NCI-H1436 (cell line): ENCODE measurements around the gene GNAT2.

Source experiments
- DNase-seq: peaks from one replicate; lab custom pipeline; 2025; lab: John Stamatoyannopoulos, UW

GNAT2 gene

DNA sequence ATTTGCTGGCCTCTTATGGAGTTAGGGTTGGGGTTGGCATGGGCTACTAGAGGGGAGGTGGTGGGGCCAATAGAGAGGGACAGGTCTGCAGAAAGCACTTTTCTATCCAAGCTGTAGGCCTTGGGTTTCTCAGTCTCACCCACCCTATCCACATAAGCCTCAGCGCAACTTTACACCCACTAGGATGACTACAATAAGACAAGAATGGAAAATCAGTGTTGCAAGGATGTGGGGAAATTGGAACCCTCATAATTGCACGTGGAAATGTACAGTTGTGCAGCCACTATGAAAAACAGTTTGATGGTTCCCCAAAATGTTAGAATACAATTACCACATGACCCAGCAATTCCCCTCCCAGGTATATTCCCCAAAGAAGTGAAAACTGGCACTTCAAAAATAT lies 22.4 kb upstream of the GNAT2 start:
- DNase-seq = no peak

DNA sequence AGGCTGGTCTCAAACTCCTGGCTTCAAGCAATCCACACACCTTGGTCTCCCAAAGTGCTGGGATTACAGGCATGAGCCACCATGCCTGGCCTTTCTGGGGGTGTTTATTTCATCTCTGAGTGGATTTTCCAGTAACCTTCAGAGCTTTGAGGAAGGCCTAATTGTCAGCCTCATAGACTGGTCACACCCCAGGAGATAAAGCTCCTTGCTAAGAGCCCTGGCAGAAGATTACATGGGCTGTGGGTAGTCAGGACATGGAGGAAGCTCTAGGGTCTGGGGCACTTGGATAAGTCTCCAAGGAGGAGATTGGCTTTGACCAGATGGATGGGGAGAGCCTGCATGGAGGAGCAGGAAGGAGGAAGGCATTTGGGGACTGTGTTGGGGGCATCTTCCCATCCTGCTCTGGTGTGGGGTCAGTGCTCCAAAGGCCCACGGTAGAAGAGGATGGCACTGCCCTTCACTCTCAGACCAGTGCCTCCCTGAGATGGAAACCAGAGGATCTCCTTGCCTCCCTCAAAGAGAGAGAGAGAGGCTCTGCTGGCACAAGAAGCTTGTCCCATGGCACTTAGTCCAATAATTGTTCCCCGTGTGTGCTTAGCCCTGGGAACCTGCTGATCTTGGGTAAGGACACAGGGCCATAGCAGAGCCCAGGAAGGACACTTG lies 21.8 kb upstream of the GNAT2 start:
- no peak for DNase-seq

DNA sequence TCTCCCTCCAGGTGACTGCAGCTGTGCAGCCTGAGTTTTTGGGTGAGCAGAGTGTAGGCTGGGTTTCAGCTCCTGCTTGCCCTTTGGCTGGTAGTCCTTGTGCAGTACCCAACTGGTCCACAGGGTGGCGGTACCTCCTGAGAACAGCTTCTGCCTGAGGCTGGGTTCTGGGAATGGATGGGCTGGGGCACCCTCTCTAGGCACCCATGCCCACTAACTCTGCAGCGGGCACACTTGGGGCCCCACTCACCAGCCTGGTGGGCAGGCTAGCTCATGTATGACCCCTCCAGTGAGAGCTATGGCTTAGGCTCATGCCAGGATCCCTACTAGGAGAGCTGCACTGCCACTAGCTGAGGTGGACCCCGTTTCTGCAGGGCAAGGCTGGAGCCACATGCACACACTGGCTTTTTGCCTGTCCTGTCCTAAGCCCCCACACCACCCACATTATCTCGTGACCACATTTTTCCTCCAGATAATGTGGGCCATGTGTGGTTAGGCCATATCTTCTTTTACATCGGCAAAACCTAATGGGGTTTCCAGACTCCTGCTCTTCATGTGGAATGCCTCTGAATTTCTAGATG lies 21.0 kb upstream of the GNAT2 start:
- peak; percentile 68 for DNase-seq

DNA sequence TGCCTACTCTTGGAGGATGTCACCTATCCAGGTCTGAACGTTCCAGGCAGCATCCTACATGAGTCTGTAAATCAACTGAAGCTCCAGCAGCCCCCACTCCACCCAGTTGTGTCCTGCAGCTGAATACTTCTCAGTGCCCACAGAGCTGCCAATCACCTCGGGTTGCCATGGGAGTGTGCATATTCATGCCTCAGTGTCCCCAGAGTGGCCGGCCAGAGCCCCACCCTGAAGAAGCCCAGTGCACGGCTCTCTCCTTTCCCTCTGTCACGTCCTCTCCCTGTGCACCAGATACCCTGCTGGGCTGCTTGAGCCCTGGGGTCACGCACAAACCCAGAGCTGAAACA lies 20.4 kb upstream of the GNAT2 start:
- DNase-seq = no peak

DNA sequence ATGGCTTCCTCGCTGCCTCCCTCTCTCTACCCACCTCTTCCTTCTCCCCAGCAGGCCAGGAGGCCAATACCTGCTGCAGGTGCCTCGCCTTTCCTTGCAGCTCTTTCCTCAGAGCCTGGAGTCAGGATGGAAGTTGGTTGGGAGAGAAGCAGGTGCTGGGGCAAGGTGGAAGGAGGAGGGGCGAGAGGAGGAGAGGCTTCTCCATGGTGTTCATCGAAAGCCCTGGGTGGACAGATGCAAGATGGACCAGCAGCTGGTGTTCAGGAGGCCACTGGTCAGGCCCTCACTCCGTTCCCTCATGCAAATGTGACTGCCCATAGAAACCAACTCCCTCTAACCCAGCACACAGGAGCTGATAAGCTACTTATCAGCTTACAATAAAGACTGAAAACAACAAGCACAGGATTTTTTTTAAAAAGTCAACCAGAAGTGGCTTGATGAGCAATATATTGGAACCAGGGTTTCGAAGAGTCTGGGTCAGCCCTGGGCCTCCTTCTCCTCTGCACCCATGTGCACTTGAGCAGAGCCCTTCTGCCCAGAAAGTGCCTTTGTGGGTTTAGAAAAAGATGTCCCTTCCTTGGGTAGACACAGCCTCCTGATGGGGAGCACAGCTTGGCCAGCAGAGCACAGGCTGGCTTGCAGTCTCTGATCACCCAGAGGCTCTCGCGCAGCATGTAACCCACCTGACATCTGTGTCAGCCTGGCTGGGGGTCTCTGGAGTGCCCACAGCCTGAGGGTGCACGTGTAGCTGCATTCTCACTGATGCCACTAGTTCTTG lies 19.8 kb upstream of the GNAT2 start:
- no peak for DNase-seq

DNA sequence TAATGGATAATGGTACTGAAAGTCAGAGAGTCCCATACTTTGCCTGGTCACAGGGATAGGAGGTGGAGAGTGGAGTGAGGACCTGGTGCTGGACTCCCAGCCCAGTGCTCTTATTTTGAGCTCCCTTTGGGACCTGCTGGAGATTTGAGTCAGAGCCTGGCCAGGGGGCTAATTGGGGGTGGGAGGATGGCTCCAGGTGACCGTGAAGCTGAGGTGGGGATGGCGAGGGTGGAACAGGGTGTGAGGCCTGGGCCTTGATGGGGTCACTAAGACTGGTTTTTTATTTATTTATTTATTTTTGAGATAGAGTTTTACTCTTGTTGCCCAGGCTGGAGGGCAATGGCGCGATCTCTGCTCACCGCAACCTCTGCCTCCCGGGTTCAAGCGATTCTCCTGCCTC lies 18.0 kb upstream of the GNAT2 start:
- DNase-seq = no peak

DNA sequence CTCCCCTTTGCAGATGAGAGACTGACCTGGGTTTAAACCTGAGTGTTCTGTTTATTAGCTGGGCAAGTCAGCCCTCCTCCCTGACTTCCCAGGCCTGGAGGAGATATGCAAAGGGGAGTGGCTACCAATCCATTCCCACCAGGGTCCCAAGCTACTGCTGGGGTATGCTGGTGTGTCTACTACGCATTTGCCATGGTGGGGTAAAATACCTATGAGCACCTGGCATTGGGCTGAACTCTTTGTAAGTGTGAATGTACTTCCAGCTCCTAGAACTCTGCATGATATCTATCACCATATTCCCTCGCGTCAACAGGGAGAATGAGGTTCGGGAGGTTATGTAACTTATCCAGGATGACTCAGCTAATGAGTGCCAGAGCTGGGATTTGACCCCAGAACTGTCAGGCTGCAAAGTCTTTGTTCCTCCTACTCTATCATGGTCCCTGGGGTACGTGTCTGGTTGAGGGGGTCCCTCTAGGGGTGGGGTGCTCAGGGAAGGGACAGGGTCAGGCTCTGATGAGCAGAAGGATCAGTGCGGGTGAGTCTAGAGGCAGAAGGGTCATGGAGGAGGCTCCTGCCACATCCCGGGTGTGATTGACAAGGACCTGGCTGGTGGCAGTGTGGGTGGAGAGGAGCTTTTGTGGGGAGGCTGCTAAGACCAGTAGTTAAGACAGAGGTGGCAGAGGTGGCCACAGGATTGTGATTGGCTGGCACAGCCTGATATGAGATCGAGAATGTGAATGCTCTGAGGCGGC lies 17.0 kb upstream of the GNAT2 start:
- DNase-seq = no peak

DNA sequence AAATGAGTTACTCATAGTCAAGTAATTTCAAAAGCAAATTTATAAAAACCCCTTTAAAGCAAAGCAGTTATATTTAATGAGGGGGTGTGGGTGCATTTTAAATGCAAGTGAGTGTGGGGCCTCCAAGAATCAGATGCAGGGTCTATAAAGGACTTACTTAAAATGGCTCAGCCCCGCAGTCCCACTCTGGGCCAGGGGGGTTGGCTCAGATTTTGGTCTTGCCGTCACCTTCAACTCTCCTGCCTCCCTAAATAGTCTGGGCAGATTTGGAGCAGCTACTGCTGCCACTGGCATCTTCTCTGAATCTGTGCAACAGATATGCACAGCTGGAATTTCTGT lies 16.4 kb upstream of the GNAT2 start:
- DNase-seq = no peak

DNA sequence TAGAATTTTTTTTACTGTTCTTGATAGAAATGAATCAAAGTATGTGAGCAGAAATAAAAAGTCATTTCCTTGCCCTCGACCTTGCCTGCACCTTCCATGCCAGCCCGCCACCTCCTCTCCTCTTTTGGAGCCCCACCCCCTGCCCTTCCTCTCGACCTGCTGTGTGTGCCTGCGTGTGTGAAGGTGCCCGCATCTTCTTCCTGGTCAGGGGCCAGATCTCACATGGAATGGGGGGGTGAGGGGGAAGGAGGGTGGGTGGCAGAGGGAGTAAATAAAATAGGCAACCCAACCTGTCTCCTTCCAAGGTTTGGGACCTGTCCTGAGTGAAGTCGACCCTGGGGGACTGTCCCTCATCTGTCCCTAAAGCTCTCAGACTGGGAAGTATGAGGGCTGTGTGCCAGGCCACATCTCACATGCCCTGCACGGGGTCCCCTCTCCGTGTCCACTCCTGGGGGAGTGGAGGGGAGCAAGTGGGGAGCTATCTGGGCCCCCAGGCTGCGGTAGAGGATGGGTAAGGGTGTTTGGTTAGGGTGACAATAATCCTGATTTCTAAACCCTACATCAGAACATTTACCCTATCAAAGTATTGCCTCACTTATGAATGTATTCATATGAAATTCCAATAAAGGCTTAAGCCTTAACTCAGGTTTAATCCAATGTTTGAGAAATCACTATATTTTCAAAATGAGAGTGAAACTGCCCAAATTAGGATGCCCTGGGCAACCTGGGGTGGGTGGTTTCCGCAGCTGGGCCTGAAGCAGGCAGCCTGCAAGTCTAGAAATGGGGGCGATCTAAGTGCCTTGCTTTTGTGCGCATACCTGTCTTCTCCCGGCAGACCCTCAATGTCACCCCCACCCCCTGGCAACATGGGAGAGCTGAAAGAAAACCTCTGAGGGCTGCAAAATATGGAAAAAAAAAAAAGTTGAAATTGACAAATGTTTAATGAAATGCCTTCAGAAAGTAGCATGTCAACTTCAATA lies 15.6 kb upstream of the GNAT2 start:
- DNase-seq = no peak

DNA sequence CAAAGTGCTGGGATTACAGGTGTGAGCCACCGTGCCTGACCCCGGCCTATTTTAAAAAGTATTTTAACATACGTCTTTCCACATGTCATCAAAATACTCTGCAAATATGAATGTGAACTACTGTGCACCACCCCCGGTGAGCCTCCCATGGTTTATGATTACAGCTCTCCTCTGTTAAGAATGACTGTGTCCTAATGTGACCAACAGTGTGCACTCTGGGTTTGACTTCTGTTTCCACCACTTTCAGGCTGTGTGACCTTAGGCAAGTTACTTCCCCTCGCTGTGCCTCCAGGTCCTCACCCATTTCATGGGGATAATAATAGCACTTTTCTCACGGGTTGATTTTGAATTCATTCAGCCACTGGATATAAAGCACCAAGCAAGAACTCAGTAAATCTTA lies 14.9 kb upstream of the GNAT2 start:
- no peak for DNase-seq

DNA sequence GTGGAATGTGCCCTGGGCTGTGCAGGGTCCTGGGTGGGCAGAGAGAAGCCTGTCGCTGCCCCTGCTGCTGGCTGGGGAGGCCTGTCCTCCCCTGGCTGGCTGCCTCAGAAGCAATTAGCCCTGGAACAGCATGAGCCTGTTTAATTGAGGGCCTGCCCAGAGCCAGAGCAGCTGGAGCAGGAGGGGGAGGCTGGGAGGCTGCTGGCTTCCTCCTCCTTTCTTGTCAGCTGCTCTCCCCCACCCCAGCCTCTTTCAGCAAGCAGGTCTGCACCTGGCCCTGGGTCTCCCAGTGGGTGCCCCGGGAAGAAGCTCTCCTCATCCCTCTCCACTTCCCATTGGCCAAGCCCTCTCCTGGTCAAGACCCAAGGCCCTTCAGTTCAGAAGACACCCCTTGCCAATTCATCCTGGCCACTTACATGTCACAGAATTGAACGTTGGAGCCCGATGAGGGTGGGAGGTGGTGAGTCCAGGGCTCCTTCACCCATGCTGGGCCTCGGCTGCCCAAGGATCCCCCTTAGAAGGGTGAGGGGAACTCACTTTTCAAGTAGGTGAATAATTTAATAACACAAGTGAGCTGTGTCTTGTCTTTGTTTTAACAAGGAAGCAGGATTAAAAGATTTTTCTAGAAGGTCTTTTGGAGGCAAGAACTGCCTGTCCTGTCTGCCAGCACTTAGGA lies 13.4 kb upstream of the GNAT2 start:
- DNase-seq = peak; percentile 79

DNA sequence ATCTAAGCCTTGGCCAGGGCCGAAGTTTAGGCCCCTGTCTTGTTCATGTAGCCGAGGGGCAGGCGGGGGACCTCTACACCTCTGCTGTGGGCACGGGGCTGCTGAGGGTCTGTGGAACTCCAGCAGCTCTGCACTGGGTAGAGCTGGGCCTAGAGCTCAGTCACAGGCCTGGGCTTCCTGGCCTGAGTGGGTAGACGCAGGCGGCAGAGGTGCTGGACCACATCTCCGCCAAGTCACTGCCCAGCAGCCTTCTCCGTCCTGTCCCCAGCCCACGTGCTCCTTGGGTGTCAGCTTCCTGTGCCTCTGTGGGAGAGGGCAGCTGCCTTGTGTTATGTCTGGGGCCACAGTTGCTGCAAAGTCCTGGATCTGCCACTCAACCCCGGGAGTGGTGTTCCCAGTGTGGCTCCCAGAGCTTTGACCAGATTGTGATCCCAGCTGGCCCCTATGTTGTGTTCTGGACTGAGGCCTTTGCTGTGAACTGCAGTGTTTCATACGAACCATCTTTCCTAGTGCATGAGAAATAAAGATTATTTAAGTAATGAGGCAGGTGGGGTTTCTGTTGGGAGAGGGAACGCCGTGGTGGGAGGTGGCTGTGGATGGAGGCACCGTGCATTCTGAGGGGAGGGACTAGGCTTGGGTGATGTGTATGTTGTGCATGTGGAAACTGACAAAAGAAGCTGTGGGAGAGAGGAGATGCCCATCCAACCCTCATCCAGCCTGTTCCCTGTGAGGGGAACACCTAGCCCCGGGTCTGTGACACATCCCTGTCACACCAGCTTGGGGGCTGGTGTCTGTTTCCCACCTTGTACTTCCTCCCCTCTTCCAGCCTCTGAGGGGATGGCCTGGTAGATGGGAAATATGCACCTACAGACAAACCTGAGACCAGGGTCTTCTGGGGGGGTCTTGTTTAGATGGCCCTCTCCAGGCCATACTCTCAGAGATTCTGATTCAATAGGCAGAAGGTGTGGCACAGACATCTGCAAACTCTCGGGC lies 12.4 kb upstream of the GNAT2 start:
- no peak for DNase-seq

DNA sequence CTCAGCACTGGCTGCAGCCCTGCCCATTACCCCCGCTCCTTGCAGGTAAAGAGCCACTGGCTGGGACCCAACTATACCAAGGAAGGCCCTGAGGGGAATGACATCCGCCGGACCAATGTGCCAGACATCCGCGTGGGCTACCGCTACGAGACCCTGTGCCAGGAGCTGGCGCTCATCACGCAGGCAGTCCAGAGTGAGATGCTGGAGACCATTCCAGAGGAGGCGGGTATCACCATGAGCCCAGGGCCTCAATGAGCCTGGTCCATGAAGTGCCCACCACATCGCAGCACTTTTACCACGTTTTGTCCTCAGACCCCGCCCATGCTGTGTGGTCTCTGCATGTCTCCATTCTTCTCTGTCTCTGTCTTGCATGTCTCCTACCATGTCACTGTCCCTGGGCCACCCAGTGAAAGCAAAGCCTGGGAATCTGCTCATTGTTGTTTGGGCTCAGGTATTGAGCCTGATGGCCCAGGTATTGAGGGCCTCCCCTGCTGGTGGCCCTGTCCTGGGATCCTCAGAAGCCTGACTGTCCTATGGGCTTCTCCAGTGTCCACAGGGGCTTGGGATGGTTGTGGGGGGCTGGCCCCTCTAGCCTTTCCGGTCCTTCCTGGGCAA lies 11.6 kb upstream of the GNAT2 start:
- DNase-seq = no peak

DNA sequence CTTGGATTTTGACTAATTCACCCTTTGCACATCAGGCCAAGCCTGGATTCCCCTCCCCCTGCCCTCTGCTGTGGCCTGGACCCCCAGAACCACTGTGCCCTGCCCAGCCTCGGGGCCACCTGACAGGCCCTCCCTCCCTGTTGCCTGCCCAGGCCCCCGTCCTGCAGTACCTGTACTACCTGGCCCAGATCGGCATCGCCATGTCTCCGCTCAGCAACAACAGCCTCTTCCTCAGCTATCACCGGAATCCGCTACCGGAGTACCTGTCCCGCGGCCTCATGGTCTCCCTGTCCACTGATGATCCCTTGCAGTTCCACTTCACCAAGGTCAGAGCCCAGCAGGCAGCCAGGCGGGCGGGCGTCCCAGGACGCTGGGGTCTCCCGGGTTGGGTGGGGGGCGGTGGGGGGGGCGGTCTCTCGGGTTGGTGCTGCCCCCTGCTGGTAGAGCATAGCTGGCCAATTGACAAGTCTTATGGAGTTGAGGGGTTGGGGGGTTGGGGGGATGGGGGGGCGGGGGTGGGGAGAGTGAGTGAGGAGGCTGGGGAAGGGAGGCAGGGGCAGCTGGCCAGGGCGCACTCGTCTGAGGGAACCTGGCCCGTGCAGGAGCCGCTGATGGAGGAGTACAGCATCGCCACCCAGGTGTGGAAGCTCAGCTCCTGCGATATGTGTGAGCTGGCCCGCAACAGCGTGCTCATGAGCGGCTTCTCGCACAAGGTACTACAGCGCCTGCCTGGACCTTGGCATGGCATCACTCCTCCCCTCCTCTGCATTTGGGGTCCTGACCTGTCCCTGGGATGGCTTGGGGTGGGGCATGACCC lies 10.9 kb upstream of the GNAT2 start:
- DNase-seq = no peak

DNA sequence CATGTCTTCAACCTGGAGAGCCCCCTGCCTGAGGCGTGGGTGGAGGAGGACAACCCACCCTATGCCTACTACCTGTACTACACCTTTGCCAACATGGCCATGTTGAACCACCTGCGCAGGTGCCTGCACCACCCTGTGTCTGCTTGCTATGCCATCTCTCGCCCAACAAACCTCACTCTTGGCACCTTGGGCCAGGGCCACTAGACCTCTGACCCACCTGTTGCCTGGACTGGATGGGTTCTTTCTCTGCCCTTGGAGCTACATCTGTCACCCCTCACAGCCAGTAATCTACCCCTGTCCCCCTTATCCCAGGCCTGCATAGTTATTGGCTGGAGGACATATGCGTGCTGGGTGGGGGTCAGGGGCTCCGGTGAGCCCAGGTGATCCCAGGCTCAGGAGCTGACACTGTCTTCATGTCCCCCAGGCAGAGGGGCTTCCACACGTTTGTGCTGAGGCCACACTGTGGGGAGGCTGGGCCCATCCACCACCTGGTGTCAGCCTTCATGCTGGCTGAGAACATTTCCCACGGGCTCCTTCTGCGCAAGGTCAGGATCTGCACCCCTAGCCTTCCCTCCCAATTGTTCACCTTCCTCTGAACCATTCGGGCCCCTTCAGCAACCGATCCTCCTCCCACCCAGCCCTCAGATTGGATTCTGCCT lies 10.1 kb upstream of the GNAT2 start:
- no peak for DNase-seq

DNA sequence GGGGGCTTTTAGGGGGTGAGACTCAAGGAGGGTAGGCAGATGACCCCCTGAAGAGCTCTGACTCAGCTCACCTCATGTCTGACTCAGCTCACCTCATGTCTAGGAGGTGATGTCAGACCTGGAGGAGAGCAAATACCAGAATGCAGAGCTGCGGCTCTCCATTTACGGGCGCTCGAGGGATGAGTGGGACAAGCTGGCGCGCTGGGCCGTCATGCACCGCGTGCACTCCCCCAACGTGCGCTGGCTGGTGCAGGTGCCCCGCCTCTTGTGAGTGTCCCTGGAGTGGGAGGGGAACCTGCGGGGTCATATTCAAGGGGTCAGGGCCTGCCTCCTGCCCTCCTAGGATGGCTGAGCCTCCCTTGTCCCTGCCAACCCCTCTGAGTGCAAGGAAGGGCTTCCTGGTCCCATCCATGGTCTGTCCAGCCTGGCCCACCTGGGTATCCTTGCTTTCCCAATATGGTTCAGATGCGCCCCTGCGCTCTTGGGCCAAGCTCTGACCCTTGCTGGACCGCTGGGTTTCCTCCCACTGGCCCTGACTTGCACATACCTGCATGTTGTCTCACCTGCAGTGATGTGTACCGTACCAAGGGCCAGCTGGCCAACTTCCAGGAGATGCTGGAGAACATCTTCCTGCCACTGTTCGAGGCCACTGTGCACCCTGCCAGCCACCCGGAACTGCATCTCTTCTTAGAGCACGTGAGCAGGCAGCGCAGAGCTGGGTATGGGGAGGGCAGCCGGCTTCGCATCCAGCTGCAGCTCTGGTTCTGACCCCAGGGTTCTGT lies 9.3 kb upstream of the GNAT2 start:
- no peak for DNase-seq

DNA sequence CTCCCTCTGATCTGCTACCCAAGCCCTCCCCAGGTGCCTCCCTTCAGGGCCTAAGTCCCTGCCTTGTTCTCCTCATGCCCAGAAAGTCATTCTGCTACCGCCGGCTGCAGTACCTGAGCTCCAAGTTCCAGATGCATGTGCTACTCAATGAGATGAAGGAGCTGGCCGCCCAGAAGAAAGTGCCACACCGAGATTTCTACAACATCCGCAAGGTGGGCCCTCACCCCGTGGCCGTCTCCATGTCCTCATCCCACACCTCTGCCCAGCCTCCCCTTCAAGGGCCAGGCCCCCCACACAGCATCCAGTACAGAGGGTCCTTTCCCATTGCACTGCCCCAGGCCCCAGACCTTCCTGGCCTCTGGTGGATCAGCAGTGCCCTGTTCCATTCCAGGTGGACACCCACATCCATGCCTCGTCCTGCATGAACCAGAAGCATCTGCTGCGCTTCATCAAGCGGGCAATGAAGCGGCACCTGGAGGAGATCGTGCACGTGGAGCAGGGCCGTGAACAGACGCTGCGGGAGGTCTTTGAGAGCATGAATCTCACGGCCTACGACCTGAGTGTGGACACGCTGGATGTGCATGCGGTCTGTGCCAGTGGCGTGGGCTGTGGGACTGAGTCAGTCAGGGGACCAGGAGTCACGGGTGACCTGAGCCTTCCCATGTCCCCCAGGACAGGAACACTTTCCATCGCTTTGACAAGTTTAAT lies 8.4 kb upstream of the GNAT2 start:
- no peak for DNase-seq
